ENCODE results near the gene GRHL1.

GRHL1 gene

DNA sequence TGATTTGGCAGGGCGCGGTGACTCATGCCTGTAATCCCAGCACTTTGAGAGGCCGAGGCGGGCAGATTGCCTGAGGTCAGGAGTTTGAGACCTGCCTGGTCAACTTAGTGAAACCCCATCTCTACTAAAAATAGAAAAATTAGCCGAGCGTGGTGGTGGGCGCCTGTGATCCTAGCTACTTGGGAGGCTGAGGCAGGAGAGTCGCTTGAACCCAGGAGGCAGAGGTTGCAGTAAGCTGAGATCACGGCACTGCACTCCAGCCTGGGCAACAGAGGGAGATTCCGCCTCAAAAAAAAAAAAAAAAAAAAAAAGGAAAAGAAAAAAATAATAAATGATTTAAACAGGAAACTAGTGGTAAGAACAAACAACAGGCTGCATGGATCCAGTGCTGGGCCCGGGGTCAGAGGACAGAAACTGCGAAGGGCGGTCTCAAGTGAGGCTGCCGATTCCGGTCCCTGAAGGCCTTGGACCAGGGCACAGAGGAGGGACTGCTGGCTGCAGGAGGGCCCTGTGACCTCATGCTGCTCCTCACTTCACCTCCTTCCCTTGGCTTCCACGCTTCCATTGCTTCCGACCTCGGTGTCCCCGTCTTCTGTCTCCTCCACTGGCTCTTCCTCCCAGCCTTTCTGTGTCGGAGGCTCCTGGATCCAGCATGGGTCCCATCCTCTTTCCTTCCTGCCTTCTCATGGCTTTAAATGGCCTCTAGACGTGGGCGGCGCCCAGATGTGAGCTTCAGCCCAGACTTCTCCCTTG is 2.1 kb upstream of the GRHL1 start:
- no peak for DNase-seq (ENCODE audit: low read depth in 2 of 2)

DNA sequence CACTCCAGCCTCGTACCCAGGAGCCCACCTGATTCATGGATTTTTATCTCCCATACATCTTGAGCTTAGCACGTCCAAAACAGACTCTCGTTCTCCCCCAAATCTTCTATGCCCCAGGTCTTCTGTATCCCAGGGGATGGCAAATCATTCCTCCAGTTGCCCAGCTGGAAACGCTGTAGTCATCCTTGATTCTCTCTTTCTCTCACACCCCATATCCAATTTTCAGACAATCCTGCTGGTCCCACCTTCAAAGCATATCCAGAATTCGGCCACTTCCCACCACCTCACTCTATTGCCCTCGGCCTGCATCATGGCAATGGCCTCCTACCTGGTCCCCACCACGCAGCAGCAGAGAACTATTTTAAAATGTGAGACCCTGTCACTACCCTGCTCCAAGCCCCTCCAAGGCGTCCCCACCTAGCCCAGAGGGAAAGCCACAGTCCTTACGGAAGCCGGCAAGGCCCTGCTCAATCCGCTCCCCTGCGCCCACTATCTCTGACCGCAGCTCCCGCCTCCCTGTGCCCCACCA is 1.4 kb upstream of the GRHL1 start:
- DNase-seq (ENCODE audit: low read depth in 2 of 2), result no peak

DNA sequence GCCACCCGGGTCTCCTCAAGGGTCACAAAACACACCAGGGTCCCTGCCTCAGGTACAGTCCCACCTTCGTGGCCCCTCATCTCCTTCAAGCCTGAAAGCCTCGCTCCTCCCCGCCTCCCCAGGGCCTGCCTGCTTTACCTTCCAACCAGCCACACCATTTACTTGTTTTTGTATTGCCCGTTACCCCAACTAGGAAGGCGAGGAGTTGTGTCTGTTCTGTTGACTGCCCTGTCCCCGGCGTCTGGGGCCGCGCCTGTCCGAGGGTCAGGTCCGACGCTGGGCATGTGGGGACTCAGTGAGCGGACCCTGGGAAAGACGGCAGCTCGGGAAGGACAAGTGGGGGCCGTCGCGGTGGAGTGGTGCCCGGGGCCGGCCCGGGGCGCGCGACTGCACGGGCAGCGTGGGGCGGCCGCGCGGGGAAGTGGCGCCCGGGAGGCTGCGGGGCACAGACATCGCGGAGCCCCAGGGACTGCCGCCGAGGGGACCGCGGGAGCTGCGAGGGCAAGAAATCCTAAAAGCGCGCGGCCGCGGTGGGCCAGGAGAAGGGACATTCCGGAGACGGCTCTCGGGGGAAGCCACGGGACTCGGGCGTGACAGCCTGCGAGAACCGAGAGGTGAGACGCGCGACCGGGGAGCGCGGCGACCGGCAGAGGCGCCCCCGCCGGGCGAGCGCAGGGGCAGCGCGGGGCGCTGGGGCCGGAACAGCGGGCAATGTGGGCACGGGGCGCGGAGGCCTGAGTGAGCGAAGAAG is 797 bp upstream of the GRHL1 start:
- DNase-seq (ENCODE audit: low read depth in 2 of 2), result no peak

DNA sequence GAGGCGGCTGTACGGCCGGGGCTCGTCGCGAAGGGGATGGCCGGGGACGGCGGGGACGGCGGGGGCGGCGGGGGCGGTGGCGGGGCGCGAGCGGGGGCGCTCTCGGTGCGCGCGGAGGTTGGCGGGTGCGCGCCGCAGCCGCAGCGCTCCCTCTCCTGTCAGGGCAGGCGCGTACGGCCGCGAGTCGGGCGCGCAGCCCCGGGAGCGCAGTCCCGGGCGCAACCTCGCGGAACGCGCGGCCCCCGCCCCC is 296 bp upstream of the GRHL1 start:
- no peak for DNase-seq (ENCODE audit: low read depth in 2 of 2)

DNA sequence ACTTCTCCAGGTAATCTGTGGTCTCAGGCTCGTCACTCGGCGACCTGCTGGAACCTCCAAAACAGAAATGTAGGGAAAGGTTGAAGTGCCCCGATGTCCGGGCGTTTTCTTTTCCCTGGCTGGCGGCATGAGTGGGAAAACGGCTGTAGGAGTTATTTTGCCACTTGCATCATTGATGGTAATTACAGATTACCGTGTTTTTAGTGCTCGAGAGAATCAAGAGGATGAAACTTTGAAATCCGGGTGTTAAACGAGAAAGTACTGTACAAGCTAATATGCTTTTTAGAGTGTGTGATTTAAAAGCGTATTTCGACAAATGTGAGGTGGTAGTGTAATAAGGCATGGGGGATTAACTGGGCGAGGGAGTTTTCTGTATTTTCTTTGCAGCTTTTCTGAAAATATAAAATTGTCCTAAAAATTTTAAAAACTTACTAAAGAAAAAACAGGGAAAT is 819 bp downstream of the GRHL1 start:
- no peak for DNase-seq (ENCODE audit: low read depth in 2 of 2)

DNA sequence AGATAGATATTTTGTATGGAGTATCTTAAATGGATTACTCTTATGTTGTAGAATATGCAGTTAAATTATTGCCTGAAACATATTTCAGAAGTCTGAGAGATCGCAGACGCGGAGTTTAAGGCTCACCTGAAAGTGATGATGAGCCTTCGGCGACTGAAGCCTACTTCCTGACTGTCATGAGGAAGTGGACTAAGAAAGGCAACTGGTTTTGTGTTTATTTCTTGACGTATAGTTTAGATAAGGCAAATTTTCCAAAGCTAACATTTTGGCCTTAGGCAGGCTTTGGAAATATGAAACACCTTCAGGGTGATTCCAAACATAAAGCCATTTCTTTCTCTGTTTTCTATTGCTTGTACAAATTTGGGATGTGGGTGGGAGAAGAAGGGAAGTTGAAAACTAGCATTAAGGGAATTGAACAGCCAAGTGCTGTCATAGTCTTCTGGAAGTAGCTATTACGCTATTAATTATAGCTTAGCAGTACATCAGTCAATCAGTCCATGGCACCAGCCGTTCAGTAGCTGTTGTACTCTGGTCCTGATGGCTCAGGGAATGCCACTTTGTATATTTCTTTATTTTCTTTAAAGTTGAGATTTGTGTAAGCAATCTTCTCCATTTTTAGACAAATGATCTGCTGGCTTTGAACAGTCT is 1.5 kb downstream of the GRHL1 start:
- DNase-seq (ENCODE audit: low read depth in 2 of 2), result no peak

DNA sequence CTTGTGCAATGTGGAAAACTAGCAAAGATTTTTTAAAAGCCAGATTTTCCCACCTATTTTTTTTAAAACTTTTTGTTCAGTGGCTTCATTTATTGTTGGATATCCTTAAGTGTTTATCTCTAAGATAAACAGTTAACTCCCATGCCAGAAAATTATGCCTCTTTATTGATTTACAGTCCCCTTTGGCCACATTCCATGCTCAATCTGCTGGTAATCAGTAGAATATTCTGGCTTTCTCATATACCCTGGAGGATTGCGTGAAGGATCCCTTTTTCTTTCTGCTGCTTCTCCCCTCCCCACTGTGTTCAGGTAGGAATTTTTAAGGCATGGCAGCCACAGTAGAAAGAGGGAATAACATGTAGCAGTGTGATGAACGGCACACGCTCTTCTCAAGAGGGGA is 2.6 kb downstream of the GRHL1 start:
- DNase-seq (ENCODE audit: low read depth in 2 of 2), result no peak

DNA sequence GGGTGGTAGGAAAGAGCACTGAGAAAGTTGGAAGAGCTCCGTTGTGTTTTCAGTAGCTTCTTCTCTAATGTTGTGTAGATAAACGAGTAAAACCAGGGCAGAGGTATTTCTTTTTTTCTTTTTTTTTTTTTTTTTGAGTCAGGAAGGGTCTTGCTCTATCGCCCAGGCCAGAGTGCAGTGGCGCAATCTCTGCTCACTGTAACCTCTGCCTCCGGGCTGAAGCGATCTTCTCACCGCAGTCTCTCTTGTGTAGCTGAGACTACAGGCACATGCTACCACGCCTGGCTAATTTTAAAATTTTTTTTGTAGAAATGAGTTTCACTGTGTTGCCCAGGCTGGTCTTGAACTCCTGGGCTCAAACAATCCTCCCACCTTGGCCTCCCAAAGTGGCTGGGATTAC is 6.6 kb downstream of the GRHL1 start:
- no peak for DNase-seq (ENCODE audit: low read depth in 2 of 2)

DNA sequence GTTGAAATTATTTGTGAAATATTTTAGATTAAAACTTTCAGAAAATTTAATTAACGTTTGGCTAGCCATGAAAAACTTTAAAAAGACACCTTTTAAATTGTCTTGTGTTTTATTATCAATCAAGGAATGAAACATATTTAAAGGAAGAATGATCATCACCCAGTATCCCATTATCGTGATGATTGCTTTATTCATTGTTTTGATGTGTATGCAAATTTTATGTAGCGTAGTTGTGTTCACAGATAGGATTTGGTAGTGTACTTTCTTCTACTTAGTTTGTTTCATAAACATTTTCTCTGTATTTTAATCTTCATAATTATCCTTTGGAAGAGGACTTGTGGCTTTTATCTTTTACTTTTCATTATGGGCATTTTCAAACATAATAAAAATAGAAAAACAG is 7.8 kb downstream of the GRHL1 start:
- no peak for DNase-seq (ENCODE audit: low read depth in 2 of 2)

DNA sequence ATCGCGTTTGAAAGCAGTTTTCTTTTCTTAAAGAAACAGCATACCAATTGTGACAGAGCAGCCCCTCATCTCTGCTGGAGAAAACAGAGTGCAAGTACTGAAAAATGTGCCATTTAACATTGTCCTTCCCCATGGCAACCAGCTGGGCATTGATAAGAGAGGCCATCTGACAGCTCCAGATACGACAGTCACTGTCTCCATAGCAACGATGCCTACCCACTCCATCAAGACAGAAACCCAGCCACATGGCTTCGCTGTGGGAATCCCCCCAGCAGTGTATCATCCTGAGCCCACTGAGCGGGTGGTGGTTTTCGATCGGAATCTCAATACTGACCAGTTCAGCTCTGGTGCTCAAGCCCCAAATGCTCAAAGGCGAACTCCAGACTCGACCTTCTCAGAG is 9.5 kb downstream of the GRHL1 start:
- DNase-seq (ENCODE audit: low read depth in 2 of 2), result no peak

DNA sequence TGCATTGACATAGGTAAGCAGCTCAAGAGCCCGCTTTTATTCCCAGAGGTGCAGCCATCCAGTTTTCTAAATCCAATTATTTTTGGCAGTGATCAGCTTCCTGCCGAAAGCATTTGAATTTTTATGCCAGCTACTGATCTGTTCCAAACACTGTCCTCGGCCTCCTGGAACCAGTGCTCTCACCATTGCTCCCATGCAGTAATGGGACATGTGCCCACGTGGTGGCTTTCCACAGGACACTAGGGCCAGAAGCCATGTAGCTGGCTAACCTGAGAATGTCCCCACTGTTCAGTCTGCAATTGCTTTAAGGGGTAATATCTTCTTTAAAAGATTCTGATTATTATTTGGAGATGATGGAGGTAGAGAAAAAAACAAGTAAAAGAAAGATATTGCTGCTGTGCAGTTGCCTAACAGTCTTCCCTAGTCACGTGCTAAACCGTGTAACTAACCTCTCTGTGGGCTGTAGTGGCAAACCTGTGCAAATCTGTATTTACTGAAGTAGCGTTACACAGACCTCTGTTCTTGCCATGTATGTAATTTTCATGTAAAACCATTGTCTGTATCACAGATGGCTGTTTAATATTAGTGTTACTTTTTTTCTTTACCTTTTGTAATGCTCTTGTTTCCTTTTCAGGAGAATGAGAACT is 13.0 kb downstream of the GRHL1 start:
- DNase-seq (ENCODE audit: low read depth in 2 of 2), result no peak

DNA sequence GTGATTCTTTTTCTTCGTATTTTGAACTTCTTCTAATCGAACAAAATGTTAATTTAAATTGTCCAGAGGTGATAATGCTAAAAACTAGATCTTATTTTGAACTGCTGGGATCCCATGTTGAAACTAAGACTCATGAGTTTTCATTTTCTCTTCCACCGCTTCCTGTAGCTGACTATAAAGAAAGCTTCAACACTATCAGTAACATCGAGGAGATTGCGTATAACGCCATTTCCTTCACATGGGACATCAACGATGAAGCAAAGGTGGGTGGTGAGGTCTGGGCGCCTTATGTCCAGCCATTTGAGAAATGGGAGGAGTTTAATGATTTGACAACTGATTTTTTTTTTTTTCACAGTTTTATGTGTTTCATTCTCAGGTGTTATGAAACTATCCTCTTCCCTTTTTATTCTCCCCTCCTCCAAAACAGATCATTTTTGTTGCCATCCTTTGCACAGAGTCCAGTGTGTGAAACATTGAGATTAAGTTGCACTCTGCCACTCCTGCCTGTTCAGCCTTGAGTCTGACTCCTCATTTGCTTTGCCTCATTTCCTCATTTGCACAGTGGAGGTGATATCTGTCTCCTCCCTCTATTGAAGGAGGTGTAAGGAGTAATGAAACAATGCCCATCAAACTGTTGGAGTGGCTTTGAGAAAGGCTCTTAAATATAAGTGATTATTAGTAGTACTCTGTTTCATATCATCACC is 13.8 kb downstream of the GRHL1 start:
- no peak for DNase-seq (ENCODE audit: low read depth in 2 of 2)

DNA sequence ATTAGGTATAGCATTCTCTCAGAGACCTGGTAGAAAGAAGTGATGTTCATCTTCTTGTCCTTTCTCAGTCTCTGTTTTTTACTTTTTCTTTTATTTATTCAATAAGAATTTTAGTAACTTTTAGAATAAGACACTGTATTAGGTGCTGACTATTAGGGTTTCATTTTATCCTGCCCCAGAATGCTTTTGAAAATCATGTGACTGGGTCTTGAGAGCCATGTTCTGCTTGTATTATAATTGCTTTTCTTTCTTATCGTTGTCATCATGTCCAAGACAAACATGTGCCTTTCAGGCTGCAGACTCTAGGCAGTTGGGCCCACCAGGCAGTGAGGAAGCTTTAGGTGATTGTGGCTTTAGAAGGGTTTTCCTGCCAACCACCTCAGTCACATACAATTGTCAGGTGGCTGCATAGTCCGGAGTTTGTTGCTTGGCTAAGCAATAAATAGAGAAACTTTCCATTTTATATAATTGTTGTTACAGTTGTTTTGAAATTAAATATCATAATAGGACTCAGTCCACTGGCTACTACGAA is 15.1 kb downstream of the GRHL1 start:
- no peak for DNase-seq (ENCODE audit: low read depth in 2 of 2)

DNA sequence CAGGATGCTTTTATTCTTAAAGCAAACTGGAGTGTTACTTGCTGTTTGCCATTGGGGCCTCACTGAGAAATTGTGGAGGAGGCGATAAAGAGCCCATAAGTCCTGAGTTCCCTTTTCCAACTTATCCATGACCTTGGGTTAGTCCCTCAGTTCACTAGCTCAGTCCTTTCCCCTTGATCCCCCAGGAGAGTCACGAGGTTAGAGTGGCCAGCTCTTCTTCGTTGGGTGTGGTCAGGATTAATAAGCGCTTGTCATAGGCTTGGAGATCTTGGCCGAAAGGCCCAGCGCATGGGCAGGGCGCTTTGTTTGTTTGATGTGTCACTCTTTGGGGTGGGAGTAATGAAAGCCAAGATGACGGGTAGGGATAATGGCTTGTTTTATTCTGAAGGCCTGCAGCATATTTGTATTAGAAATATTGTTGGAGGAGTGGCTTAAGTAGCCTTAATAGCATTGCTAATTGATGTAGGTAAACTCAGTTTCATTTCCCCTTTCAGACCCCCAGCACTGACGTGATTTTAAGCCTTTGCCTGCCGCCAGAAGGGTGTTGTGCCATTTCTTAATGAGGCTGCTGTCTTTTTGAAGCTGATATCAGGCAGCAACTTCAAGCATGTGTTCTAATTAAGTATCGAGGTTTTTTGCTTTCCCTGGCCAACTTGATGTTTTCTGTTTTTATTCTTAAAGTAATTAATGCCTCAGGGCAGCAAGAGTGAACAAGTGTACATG is 15.7 kb downstream of the GRHL1 start:
- DNase-seq (ENCODE audit: low read depth in 2 of 2), result no peak

DNA sequence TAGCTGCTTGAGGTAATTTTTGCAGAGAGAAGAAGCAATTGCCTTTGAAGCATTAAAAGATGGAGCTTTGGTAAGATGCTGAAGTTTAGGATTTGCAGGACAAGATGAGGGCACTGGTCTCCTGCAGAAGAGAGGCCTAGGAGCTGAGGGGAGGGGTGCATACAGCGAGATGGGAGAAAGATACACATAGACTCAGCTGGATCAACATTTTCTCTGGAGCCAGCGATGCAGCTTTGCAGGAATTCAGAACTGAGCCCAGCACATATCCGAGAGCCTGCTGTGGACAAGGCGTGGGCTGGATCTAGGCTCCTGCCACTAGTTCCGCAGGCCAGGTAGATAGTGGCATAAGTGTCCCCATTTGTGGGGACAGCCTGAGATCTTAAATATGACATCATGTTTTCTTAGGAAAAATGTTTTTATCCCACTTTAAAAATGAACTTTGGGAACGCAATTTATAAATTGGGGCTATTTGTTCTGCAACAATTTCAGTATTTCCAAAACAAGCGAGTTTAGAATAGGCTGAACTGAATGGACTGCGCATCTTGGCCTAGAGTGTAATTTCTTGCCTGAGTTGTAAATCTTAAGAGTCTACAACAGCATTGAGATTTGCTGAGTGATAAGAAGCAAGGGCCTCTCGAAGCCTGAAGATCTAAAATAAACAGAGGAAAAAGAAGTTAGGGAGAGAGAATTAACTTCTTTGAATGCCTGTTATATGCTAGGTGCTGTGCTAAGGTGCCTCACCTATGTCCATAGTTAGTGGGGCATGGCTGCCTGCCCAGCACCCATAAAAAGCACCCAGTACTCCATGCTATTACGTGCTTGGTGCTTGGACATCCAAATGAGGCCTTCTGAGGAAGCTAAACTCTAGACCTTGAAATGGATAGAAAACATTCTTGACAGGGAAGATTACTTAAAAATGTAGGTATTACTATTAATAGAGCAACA is 17.3 kb downstream of the GRHL1 start:
- no peak for DNase-seq (ENCODE audit: low read depth in 2 of 2)

DNA sequence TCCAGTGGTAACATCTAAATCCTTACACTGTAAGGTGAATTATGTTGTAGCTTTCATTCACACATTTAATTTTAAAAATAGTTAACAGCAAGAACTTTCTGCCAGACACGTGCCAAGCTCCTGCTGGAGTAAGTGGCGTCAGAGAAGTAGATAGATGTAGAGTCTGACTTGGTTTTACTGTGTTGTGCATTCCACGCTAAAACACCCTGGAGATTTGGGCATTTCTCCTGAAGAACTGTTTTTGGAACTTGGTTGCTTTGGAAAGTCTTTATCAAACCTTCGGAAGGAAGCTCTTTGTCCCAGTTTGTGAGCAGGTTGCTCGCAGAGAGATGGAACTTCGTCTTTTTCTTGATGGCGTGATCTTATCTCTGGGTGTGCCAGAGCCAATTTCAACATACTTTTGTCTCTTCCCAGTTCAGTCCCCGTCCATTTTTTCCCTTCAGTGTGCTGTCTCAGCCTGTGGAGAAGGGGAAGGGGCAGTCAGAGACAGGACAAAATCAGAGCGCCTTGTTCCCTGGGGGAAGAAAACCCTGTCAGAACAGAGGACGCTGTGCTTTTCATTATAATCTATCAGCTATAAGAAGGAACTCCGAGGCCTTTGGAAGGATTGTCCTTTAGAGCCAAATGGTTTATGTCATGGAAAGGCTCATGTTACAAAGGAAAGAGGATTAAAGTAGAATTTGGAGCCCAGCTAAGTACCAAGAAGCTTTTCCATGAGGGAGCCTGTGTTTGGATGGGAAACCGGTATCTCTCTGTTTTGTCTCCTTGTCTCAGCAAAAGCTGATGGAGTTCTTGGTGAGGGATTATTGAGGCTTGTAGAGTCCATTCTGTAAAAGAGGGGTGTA is 18.9 kb downstream of the GRHL1 start:
- no peak for DNase-seq (ENCODE audit: low read depth in 2 of 2)

DNA sequence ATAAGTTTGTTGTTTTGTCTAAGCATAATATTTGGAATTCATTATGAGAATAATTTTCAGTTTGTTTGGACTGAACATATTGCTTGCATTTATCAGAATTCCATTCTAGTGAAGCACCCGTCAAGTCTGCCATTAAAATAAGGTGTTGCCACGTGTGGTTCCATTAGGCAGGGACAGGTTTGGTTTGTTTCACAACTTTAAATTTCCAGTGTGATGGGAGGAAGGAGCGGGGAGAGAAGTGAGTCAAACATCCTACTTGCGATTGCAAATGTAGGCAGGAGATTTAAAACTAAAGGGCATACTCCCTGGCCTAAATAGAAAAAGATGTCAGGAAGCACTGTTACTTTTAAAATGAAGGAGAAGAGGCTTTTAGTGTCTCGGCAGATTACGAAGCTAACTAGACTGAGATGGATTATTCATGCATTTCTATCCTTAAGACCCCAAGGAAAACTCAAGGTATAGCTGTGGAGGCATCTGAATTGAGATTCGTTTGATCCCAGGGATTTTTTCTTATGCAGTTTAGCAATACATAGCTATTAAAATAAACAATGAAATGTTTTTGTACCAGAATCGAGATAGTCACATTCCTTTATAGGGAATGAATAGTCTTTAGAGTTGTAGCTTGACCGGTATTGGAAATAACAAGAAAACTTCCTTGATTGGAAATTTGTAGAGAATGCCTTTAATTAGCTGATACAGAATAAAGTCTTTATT is 19.8 kb downstream of the GRHL1 start:
- DNase-seq (ENCODE audit: low read depth in 2 of 2), result no peak

DNA sequence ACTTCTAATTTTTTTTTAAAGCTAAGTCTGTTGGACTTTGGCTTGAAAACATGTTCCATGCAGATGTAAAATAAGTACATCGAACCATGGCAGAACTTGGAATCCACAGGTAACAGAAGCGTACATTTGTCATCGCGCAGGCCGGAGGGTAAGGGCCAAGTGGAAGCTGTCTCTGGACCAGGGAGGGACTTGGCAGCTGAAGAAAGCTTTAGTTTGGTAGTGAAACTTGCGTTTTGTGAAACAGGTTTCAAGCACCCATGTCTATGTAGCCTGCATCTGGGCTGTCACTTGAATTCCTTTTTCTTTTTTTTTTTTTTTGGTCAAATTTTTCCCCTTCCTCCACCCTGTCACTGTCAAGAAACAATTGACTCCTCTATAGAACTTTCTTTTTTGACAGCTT is 20.4 kb downstream of the GRHL1 start:
- DNase-seq (ENCODE audit: low read depth in 2 of 2), result no peak
